ENCODE results near the gene MAT1A.

The MAT1A gene

GRCh38 chr10:80281784-80282765, 7.4 kb downstream of the MAT1A start:
- no peak overlapping the region for H3K4me3 ChIP-seq (replicated peaks; ENCODE audit: low read depth, low read length)
- no peaks in the 10 kb centered on the region for H3K36me3 ChIP-seq (ENCODE audit: control insufficient read depth, insufficient read depth, low read length)
- peaks cover 1% of the 10 kb centered on the region for H3K27me3 ChIP-seq (replicated peaks; ENCODE audit: control insufficient read depth, insufficient read depth, low read length)
- no peak for DNase-seq (ENCODE audit: extremely low read depth, insufficient read length)
- no peak for TF ChIP-seq CTCF (IDR thresholded peaks at IDR 0.05; ENCODE audit: insufficient read depth, low read length, poor library complexity, severe bottlenecking)

GRCh38 chr10:80281292-80281691, 8.2 kb downstream of the MAT1A start:
- no peak overlapping the region for H3K4me3 ChIP-seq (replicated peaks; ENCODE audit: low read depth, low read length)
- H3K36me3 ChIP-seq (ENCODE audit: control insufficient read depth, insufficient read depth, low read length), result no peaks in the 10 kb centered on the region
- no peak for DNase-seq (ENCODE audit: extremely low read depth, insufficient read length)
- peaks cover 1% of the 10 kb centered on the region for H3K27me3 ChIP-seq (replicated peaks; ENCODE audit: control insufficient read depth, insufficient read depth, low read length)
- no peak for TF ChIP-seq CTCF (IDR thresholded peaks at IDR 0.05; ENCODE audit: insufficient read depth, low read length, poor library complexity, severe bottlenecking)

- TF ChIP-seq CTCF (IDR thresholded peaks at IDR 0.05; ENCODE audit: insufficient read depth, low read length, poor library complexity, severe bottlenecking), result no peak
- H3K27me3 ChIP-seq (replicated peaks; ENCODE audit: control insufficient read depth, insufficient read depth, low read length), result peaks cover 1% of the 10 kb centered on the region
- no peaks in the 10 kb centered on the region for H3K36me3 ChIP-seq (ENCODE audit: control insufficient read depth, insufficient read depth, low read length)
- H3K4me3 ChIP-seq (replicated peaks; ENCODE audit: low read depth, low read length), result no peak overlapping the region
- DNase-seq (ENCODE audit: extremely low read depth, insufficient read length), result no peak
Measured at GRCh38 chr10:80280071-80280800, 9.2 kb downstream of the MAT1A start.

- TF ChIP-seq CTCF (IDR thresholded peaks at IDR 0.05; ENCODE audit: insufficient read depth, low read length, poor library complexity, severe bottlenecking), result no peak
- no peak overlapping the region for H3K4me3 ChIP-seq (replicated peaks; ENCODE audit: low read depth, low read length)
- no peaks in the 10 kb centered on the region for H3K36me3 ChIP-seq (ENCODE audit: control insufficient read depth, insufficient read depth, low read length)
- no peak for DNase-seq (ENCODE audit: extremely low read depth, insufficient read length)
- H3K27me3 ChIP-seq (replicated peaks; ENCODE audit: control insufficient read depth, insufficient read depth, low read length), result peaks cover 1% of the 10 kb centered on the region; the same call in 1 of the 2 replicates
Measured at GRCh38 chr10:80279146-80279545, 10.3 kb downstream of the MAT1A start.

GRCh38 chr10:80278480-80278879, 11.0 kb downstream of the MAT1A start:
- Histone ChIP-seq H3K27me3 (replicated peaks; ENCODE audit: control insufficient read depth, insufficient read depth, low read length) (peaks cover 1% of the 10 kb centered on the region; the same call in 1 of the 2 replicates), H3K4me3 (replicated peaks; ENCODE audit: low read depth, low read length) (no peak overlapping the region), H3K36me3 (ENCODE audit: control insufficient read depth, insufficient read depth, low read length) (no peaks in the 10 kb centered on the region)
- DNase-seq (ENCODE audit: extremely low read depth, insufficient read length), result no peak
- TF ChIP-seq CTCF (IDR thresholded peaks at IDR 0.05; ENCODE audit: insufficient read depth, low read length, poor library complexity, severe bottlenecking), result no peak

Data from GM06990 (cell line).